Glutamatergic neuron (in vitro differentiated cells): ENCODE results near the gene MVD. TPM values are rescaled to one million over a fixed set of nuclear protein-coding genes. Genes with fewer than 3 reads are reported as not detected.

Source experiments
- DNase-seq: peaks from one replicate; pipeline ENCODE4 v3.0.0; 2022
- H3K27ac Mint-ChIP-seq: one replicate; pipeline ENCODE4 v1.8.0; 2020; ENCODE audit warnings: mild to moderate bottlenecking, mixed read lengths, inconsistent platforms; ENCODE audit not compliant: unreplicated experiment
- H3K27me3 Mint-ChIP-seq: one replicate; pipeline ENCODE4 v1.8.0; 2020; ENCODE audit warnings: mild to moderate bottlenecking, moderate library complexity, mixed read lengths, inconsistent platforms; ENCODE audit not compliant: unreplicated experiment
- H3K36me3 Mint-ChIP-seq: one replicate; pipeline ENCODE4 v1.8.0; 2020; ENCODE audit warnings: mild to moderate bottlenecking, mixed read lengths, inconsistent platforms; ENCODE audit not compliant: unreplicated experiment
- H3K4me1 Mint-ChIP-seq: one replicate; pipeline ENCODE4 v1.8.0; 2020; ENCODE audit warnings: mild to moderate bottlenecking, low read depth, mixed read lengths, inconsistent platforms; ENCODE audit not compliant: unreplicated experiment
- H3K4me3 Mint-ChIP-seq: one replicate; pipeline ENCODE4 v1.8.0; 2020; ENCODE audit warnings: mild to moderate bottlenecking, mixed read lengths, inconsistent platforms; ENCODE audit not compliant: unreplicated experiment
- H3K9me3 Mint-ChIP-seq: one replicate; pipeline ENCODE4 v1.8.0; 2020; ENCODE audit warnings: mild to moderate bottlenecking, moderate library complexity, mixed read lengths, inconsistent platforms; ENCODE audit not compliant: unreplicated experiment
- CTCF ChIP-seq: fragments of 200-600 bp; sonication (generic); IDR thresholded peaks from one replicate; pipeline ENCODE4 v1.5.0; 2021; ENCODE audit not compliant: partially characterized antibody, unreplicated experiment
- total RNA-seq: library from RNA; stranded (reverse); fragmentation: NEBNext Ultra II Directional; extraction: Animal tissue kit (Norgen Biotek cat#: 25700); gene quantifications from one replicate; pipeline ENCODE4 v1.2.1, GENCODE V29; 2021; ENCODE audit not compliant: unreplicated experiment

MVD gene
- total RNA-seq, 1 donor from 2014 or later = 227 TPM

DNA sequence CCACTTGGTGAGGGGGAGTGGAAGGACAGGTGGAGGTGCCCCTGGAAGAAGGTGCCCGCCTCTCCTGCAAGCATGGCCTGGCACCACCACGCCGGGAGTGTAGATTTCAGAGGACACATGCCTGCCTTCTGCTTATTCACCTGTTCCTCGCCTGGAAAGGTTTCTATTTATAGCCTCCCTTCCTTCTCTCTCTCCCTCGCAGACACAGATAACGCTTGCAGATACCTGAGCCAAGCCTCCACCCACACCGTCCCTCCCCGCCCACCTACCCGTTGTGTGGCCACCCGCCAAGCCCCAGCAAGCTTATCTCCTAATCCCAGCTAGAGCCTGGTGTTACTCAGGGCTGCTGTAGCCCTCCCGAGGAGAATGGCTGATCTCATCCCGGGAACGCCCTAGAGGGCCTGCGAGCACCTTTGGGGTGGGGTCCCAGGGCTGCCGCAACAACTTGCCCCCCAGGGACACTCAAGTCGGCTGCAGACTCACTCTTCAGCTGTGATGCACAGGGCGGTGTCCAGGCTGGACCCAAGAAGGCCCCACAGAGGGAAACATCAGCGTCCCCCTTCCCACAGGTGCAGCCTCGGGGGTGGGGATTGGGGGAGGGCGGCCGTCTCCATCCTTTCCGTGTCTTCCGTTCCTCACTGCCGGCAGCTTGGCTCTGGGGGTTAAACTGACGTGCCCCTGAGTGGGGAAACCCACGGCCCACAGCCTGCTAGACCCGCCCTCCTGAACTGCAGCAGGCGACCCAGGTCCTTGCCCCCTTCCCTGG, 25.3 kb upstream of the MVD start:
- no peak overlapping the region for H3K27ac Mint-ChIP-seq
- H3K4me1 Mint-ChIP-seq = peaks cover 1% of the 10 kb centered on the region
- no peak for TF ChIP-seq CTCF
- H3K36me3 Mint-ChIP-seq = no peaks in the 10 kb centered on the region
- H3K9me3 Mint-ChIP-seq = no peaks in the 10 kb centered on the region
- peaks cover 10% of the 10 kb centered on the region for H3K27me3 Mint-ChIP-seq
- DNase-seq = no peak
- H3K4me3 Mint-ChIP-seq = no peak overlapping the region

- Mint-ChIP-seq H3K4me3 (no peak overlapping the region), H3K27me3 (peaks cover 10% of the 10 kb centered on the region)
- DNase-seq = no peak
Measured at GRCh38 chr16:88687676-88688012, 24.8 kb upstream of the MVD start.

GRCh38 chr16:88687254-88687576, 24.3 kb upstream of the MVD start:
- peaks cover 1% of the 10 kb centered on the region for H3K4me1 Mint-ChIP-seq
- no peak overlapping the region for H3K27ac Mint-ChIP-seq
- peaks cover 10% of the 10 kb centered on the region for H3K27me3 Mint-ChIP-seq
- DNase-seq = no peak
- no peak for TF ChIP-seq CTCF
- H3K4me3 Mint-ChIP-seq = no peak overlapping the region
- H3K9me3 Mint-ChIP-seq = no peaks in the 10 kb centered on the region
- H3K36me3 Mint-ChIP-seq = no peaks in the 10 kb centered on the region

More at GRCh38 chr16:88687676-88688012, 24.8 kb upstream of the MVD start:
- Mint-ChIP-seq H3K36me3 (no peaks in the 10 kb centered on the region), H3K27ac (no peak overlapping the region), H3K9me3 (no peaks in the 10 kb centered on the region), H3K4me1 (peaks cover 1% of the 10 kb centered on the region)
- no peak for TF ChIP-seq CTCF

DNA sequence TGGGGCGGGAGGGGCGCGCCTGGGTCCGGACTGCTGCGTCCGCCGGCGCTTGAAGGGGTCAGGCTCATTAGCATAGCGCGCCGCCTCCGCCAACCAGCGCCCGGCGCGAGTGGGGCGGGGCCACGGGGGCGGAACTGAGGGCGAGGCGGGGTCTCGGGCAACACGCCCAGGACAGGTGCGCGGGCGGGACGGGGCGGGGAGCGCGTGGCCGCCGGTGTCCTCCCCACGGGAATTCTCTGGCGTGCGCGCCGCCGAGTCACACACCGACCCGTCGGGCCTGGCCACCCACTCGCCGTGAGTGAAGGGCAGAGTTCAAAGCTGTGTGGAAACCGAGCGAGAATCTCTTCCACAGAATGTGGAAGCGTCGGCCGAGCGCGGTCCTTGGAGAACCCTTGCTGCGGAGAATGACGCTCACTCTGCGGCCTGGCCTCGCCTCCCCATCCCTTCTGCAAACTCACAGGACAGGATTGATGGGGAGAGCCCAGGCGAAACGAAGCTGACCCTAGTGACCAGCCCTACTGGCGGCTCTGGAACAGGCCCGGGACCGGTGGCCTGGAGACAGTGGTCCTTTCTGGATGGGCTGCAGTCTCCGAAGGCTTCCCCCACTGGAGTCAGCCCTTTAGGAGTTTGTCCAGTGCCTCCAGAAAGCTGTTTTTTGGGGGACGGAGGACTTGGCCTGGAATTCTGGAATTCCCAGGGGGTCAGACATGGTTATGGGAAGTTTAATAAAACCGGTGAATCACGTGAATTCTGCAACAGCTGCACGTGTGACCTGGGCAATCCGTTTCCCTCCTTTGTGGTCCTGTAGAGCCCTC, 23.8 kb upstream of the MVD start, which contains the start of gene SNAI3:
Gene SNAI3, minus strand, starts transcription at position 69 of the 815 bp plus-strand sequence. CDS start 101 bp downstream, outside the sequence.
- H3K4me3 Mint-ChIP-seq = no peak within 1 kb of the TSS
- no peaks in the 10 kb centered on the region for H3K9me3 Mint-ChIP-seq
- TF ChIP-seq CTCF = no peak
- H3K4me1 Mint-ChIP-seq = peaks cover 1% of the 10 kb centered on the region
- peaks cover 10% of the 10 kb centered on the region for H3K27me3 Mint-ChIP-seq
- H3K36me3 Mint-ChIP-seq = no peaks in the 10 kb centered on the region
- H3K27ac Mint-ChIP-seq = no peak within 1 kb of the TSS
- peak; percentile 89 for DNase-seq

GRCh38 chr16:88686062-88686438, 23.2 kb upstream of the MVD start:
- Mint-ChIP-seq H3K4me1 (peaks cover 1% of the 10 kb centered on the region), H3K27ac (no peak overlapping the region), H3K9me3 (no peaks in the 10 kb centered on the region), H3K36me3 (no peaks in the 10 kb centered on the region), H3K27me3 (peaks cover 10% of the 10 kb centered on the region), H3K4me3 (no peak overlapping the region)
- no peak for DNase-seq
- TF ChIP-seq CTCF = no peak
